GM19452 (cell line): ENCODE measurements around the gene PNCK.

Experiments used
- ATAC-seq: cut with Tn5 transposase; IDR thresholded peaks from one replicate; pipeline ENCODE4 v1.9.1; 2021; ENCODE audit not compliant: unreplicated experiment

The PNCK gene

DNA sequence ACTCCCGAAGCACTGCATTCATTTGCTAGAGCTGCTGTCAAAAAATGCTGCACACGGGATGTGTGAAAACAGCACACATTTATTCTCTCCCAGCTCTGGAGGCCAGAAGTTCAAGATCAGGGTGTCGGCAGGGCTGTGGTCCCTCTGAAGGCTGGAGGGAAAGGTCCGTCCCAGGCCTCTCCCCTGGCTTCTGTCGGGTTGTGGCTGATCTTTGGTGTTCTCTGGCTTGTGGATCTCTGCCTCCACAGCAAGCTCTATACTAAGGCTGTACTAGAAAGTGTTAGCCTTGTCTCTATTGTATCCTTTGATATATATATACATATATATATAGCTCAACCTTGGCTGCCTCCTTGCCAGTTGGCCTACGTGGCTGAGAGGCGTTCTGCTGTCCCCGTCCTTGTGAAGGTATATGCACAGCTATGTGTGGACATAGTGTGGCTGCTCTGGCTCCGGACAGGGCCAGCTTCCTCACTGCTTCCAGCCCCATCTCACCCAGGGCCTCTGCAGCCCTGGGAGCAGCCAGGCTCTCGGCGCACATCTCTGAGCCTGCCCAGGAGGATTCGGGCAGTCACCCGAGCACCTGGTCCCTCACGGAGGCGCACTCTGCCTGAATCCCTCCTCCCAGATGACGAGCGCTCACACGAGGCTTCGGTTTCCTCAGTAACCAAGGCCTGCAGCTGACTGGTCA lies 41.6 kb downstream of the PNCK start:
- ATAC-seq: no peak

DNA sequence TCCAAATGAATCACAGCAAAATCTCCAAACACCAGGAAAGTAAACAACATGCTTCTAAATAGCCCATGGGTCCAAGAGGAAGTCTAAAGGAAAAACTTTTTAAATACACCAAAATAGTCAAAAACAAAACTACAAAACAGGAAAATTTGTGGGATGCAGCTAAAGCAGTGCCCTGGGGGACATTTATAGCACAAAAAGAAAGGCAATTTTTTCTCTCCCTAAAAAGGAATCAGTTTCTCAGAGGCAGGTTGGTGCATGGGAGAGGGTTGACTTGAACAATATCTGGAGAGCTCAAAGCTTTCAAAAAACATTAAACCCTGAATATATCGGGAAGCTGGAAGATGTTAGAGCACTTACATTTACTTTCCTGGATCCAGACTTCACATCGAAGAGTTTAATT lies 42.3 kb downstream of the PNCK start:
- ATAC-seq: no peak

DNA sequence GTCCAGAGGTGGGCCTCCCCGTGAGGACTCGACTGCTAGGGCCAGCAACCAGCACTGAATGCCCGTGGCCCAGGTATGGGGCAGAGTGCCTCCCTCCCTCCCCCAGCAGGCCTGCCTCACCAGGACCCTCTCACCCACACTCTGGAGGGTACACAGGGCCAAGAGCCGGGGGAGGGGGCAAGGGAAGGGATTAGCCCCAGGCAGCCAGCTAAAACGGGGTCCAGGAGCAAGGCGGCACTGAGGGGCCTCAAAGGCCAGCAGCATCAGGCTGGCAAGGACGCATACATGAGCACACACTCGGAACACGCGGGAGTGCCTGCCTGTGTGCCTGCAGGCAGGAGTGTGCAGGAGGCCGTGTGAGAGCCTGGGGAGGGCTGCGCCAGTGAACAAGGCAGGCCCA lies 44.9 kb downstream of the PNCK start:
- ATAC-seq: no peak

DNA sequence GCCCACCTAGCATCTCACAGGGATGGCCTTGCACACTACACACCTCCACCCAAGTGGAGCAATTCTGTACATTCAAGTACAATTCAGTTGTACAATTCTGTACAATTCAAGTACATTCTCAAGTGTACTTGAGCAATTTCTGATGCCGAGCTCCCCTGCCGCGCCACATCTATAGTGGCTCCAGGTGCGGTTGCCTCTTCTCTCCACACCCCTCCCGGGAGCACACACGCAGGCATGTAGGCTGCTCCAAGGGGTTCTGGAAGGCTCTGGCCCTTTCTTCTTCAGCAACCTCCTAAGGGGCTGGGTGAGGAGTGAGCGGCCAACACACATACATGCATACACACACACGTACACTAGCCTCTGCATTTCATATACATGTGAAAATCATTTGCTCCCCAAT lies 45.5 kb downstream of the PNCK start:
- no peak for ATAC-seq

DNA sequence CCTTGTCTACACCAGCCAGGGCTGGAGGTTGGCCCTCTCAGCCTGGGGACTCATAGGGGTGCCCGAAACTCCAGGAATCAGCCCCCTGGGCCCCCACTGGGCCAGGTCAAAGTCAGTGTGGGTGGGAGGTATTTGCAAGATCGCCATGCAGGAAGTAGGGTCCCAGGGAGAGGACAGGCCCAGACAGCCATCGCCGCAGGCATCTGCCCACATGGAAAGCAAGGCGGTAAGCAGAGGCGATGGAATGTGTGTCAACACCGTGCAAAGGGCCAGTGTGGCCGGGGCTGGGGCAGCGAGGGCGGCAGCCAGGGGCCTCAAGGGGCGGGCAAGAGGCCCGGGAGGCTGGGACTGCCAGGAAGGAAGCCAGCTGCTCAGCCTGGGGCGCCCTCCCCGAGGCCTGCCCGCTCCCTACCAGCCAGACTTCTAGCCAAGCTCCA lies 45.9 kb downstream of the PNCK start:
- no peak for ATAC-seq

DNA sequence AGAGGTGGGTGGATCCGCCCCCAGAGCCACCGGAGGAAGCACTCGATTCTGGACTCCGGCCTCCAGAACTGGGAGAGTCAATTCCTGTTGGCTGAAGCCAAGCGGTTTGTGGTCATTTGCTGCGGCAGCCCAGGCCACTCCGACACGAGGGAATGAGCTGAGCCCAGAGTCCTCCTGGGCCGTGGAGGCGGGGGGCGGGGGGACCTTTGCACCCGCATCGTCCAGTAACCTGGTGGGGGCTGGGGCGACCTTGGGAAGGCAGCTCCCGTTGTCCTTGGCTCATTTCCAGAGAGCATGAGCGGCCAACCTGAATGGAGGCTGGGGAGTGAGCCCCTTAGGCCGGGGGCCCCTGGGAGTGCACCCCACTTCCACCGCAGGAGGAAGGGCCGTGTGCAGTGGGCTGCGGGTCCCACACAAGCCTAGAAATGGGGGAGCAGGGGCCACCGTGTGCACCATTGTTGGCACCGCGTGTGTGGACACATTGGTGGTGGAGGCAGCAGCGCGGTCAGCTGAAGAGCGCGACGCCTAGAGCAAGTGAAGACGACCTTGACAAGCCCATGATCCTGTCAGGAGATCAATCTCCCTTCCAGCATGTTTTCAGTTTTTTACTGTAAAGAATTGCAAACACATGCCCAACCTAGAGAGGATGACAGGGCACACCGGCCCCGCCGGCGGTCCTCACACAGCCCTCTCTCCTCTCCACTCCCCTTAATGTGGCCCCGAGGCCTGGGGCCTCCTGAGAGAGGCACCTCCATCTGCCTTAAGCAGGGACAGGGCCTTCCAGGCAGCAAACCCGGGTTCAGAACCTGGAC lies 46.5 kb downstream of the PNCK start:
- no peak for ATAC-seq

DNA sequence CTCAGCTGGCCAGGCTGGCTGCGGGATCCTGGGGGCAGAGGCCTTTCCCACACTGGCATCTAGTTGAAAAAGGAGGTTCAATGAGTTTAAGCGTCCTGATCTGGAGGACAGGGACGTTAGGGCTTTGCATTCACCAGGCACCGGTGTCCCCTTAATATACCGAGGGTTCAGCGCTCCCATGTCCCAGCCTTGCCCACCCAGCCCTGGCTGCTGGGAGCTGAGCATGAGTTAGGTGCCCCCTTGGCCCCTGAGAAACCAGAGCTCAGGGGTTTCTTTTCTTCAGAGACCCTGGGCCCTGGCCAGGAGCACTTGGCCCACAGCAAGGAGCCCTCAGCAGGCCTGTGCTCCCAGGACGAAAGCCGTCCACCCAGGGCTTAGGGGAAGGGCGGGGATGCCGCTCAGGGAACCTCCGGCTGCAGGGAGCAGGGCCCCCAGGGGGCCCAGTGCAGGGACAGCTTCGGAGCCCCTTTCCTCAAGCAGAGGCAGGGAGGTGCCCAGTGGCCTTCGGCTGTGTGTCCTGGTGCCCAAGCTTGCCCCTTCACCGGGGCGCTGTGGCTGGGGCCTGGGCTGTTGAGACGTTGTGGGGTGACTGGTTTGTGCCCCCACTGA lies 47.5 kb downstream of the PNCK start:
- no peak for ATAC-seq

DNA sequence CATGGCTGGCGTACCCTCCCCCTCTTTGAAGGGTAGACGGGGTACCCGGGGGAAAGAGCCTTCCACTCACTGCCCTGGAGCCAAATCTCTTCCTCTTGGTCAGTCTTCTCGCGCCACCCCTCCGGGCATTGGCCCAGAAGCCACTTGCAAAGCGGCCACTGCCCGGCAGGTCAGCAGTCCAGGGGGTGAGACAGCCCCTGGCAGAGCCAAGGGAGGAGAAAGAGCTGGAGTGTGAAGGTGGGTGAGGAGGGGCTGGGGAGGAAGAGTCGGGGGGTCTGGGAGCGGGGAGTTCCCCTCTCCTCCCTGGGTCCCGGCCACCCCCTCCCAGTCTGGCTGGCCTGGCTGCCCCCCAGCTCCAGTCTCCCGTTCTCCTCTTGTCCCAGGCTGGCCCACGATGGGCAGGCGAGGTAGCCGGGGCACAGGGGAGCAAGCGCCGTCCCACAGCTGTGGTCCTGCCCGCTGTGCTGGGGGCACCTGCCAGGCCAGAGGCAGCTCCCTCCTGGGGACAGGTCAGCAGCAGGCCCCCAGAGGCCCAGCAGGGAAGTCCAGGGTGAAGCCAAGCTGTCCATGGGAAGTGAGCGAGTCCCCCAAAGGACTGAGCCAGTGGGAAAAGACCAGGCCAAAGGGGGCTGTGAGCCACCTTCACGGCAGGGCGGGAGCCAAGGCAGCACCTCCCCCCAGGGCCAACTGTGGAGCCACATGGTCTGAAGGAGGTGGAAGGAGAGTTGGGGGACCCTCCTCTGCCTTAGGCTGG lies 48.2 kb downstream of the PNCK start:
- no peak for ATAC-seq

DNA sequence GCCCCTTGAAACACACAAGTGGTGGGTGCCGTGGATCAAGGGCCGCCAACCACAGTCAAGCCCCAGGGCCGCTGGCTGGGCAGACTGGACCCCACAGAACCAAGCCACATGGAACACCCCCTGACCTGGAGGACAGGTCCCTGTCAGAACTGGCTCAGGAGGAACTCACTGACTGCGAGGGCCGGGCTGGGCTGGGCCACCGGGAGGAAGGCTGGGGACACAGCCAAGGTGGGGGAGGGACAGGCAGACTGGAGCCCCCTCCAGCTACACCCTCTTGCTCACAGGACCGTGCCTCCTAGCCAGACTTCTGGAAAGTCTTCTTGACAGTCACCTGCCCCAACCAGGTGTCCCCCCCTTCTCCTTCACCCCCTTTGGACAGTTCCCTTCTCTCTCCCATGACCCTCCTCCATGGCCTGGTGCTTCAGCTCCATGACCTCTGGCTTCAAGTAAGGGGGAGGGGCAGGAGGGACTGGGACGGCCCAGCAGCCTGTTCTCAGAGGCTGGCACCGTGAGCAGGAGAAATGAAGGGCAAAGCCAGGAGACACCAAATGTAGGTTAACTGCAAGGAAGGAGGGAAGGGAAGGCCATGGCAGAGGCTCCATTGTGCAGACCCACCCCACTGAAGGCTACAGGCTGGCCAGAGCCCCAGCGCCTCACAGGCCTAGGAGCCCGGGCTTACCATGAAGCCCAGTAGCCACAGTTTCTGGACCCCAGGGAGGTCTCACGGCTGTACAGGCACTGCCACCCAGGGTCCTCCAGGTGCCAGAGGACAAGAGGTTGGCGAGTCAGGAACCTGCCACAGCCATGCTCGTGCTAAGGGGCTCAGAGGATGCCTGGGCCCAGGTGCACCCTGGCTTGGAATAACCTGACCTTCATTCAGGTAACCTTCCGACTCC lies 49.2 kb downstream of the PNCK start:
- no peak for ATAC-seq

DNA sequence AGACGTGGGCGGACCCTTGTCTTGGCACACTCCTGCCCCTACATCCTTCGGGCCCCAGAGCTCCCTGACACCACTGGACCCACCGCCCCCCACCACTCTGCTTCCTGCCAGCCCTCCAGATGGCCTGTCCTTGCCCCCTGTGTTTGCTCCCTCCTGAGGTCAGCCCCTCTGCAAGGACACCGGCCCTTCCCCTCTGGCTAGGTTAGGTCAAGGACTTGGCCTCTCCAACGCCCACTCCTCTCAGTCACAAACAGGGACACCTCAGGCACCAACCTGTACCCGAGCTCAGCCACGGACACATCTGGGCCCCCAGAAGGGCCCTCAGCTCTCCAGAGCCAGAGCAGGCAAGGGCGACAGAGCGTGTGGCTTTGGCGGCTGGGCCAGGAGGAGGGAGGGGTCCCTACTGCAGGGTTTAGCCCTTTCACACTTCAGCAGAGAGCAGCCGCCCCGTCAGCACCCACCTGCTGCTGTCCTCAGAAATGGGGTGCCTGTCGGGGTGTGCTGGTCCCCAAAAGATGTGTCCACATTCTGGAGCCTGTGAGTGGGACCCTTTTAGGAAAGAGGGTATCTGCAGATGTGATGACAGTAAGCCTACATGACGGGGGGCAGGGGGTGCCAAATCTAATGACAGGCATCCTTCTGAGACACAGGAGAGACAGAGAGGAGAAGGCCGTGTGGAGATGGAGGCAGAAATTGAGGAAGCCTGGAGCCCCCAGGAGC lies 50.1 kb downstream of the PNCK start:
- no peak for ATAC-seq

DNA sequence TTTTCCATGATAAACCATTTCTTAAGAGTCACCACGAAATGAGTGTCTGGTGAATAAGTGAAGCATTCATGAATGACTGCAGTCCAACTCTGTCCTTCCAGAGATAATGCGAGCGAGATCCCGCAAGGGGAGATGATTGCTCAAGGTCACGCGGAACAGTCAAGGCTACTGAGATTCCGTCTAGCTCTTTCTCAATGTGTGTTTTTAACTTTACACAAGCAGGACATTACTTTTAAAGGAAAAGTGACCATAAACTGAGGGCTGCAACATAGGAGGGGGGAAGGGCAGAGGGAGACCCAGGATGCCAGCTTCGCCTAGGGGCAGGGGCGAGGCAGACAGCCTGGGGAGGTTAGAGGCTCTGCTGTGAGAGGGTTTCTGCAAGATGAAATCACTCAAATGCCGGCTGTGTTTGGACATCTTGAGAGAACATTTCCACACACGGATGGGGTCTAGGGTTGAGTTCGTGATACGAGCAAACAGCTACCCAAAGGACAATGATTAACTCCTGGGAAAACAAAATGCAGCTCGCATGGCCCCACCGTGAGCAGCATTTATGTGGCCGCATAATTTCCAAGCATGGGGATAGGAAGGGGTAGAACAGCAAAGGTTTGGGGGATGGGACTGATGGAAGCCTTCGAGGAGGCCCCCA lies 50.8 kb downstream of the PNCK start:
- no peak for ATAC-seq

DNA sequence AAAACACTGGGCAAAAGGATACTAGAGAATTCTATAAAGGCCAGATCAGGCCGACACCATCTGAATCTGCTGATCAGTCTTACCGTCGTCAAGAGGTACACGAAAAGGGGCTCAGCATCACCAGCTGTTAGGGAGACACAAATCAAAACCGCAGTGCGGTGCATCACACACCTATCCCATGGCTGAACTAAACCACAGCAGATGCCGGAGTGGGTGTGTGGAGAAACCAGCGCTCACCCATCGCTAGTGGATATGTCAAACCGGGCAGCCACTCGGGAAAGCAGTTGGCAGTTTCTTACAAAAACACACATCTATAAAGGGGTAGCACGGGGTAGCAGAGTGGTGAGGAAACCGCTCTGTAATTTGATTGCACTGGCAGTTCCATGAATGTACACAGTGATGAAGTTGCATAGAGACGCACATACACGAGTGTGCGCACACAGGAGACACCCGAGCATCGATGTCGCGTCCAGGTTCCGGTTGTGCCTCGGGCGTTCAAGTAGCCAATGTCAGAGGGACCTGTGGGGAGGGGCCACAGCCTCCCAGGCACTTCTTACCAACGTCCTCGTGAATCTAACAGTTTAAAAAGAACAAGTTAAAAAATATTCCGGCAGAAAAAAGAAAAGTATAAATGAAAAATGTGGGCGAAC lies 51.5 kb downstream of the PNCK start:
- no peak for ATAC-seq

DNA sequence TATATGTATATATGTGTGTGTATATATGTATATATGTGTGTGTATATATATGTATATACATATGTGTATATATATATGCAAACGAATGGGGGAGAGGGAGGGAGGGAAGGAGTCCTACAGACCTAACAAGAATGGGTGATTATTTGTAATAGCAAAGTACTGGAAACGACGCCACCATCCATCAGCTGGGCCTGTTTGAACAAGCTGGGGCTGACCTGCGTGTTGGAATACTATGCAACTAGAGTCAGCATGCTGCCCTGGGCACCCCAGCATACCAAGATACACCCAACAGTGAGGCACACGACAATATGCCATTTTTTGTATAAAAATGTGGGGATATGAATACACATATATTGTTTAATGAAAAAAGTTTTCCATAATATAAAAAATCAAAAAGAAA lies 53.0 kb downstream of the PNCK start:
- ATAC-seq: no peak
